Measurements from ENCODE around the gene CCDC102A.

The CCDC102A gene

DNA sequence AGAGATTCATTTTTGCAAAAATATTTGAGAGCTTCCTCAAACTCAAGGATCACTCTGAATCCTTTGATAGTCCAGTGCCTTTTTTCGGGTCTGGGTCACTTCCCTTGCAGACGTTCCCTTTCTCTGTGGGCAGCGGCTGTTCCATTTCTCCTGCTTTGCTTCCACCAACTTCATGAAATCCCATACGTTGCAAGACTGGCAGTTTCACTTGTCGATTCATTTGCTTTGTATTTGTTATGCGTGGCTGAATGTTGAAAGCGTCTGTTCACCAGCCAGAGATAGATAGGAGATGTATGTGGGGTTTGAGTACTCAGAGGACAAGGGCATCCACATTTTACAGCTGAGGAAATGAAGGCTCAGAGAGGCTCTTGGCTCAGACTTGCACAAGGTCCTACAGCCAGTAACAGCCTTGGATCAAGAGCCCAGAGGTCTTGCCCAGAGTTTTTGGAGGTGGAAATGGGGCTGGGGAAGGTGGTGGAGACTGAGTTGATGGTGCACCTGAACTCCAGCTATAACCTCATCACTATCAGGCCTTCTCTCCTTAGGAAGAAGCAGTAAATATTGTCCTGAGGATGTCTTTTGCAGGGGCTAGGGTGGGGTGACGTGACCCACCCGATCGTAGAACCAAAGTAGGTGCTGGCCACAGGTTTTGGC is 1.3 kb upstream of the CCDC102A start:
- DNase-seq (ENCODE audit: low spot score) = no peak

DNA sequence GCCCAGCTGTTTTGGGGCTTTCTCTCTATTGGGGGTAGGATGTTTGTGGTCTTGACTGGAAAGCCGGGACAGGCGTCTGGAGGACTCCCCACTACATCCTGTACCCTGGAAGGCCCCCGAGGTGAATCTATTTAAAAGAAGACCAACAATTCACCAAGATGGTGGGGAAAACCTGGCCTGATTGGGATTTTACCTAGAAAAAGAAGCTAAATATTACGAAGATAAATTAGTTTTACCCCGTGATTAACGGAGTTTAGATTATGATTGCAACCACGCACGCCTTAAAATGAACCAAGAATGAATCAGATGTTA is 779 bp upstream of the CCDC102A start:
- DNase-seq (ENCODE audit: low spot score) = no peak

DNA sequence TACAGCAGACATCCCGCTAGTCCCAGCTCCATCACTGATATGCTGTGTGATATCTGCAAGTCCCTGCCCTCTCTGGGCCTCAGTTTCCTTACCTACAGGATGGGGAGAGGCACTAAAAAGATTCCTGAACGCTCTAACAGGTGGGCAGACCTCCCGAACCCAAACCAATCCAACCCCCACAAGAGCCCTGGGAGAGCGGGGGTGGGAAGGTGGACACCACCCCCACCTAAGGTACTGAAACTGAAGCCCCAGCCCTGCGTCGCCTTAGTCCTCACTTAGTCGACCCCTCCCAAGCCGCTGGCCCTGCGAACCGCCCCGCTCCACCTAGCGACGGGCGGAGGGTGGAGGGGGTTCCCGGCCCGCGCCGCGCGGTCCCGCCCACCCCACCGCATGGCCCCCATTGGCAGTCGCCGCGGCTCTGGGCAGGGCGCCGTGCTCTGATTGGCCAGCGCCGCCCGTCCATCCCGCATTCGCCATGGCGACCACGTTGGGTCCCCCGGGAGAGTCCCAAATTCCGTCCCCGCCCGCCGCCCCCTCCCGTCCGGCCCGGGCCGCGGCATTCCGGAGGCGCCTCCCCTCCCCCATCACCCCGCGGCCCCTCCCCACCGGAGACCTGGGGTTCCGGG is 578 bp downstream of the CCDC102A start:
- DNase-seq (ENCODE audit: low spot score) = peak; percentile 82

DNA sequence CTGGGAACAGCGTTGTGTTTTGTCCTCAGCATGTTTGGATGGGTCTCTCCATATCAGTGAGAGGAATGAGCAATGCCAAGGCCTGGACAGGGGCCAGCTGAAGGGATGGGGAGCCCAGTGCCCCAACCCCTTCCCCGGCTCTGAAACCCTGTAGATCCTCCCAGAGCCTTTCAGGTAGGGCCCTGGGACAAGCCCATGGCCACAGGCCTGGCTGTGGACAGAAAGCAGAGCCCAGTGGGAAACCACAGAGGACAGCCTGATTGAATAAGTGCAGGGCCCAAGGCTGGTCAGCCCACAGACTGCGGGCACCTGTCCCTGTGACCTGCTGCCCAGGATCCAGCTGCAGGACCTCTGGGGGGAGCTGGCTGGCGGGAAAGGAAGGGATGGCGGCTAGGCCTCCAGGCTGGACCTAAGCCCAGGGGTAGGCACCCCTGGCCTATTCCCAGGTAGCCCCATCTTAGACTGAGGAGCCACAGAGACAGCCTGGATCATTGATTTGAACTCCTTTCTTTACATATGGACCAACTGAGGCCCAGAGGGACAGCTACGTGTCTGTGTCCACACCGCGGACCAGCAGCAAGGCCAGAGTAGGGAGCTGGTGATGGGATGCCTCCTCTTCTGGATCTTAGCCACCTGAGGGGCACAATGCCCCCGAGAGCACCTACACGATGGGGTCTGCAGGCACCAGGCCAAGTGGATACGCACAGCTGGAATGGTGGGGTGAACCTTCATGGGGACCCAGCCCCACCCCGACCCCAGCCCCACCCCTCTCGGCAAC is 1.3 kb downstream of the CCDC102A start:
- DNase-seq (ENCODE audit: low spot score) = no peak

DNA sequence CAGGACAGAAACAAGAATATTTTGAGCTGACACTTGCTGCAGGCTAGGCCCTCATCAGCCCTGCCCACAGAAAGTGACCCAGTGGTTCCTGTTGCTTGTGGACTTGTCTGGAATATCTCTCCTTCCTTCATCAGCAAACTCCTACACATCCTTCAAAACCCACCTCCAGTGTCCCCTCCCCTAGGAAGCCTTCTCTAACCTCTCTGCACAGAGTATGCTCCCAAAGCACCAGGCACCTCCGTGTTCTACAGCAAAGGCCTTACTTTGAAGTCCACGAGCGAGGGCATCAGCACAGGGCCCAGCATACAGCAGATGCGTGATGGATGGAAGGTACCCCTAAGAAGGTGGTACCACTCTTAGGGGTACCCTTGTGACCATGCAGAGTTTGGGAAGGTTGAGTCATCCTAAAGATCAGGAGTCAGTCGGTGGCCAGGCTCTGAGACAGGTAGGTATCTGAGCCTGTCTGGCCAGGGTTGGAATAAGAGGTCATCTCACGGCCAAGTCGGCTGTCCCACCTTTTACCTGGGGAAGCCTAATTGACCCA is 2.0 kb downstream of the CCDC102A start:
- DNase-seq (ENCODE audit: low spot score) = no peak

DNA sequence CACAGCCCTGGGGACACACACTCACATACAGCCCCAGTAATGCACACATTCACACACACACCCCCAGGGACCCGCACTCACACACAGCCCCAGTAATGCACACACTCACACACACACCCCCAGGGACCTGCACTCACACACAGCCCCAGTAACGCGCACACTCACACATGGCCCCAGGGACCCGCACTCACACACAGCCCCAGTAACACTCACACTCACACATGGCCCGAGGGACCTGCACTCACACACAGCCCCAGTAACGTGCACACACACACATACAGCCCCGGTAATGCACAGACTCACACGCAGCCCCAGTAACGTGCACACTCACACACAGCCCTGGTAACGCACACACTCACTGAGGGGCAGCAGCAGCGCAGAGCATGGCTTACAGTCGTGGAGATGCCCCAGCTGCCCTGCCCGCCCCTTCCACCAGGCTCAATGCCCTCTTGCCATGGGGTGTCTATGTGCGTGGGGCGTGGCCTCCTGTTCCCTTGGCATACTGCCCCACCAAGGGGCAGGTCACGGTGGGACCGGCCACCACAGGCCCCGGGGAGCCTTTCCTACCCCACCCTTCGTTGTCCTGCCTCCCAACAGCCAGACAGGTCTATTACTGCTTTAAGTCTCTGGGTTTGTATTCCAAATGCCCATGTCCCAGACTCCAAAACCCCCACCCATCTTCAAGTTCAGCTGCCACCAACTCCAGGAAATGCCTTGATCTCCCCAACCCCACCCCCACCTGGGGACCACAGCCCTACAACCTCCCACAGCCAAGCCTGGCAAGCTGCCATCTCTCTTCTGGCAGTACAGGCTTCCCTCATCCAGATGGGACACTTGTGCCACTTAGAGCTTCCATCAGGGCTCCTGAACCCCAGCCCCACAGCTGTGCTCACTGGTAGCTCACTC is 2.7 kb downstream of the CCDC102A start:
- no peak for DNase-seq (ENCODE audit: low spot score)

DNA sequence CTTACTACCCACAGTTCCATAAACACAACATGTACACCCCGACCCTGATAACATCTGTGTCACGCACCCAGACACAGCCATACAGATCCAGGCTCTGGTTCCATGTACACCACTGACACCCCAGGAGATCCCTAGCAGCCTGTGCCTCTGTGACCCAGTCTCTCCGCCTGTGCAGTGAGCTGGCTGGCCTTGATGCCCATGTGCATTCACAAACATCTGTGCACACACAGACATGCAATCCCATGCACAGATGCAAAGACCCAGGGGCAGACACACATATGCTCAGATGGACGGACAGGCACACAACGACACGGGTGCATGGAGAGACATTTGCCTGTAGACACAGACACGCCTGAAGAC is 4.1 kb downstream of the CCDC102A start:
- DNase-seq (ENCODE audit: low spot score) = no peak

DNA sequence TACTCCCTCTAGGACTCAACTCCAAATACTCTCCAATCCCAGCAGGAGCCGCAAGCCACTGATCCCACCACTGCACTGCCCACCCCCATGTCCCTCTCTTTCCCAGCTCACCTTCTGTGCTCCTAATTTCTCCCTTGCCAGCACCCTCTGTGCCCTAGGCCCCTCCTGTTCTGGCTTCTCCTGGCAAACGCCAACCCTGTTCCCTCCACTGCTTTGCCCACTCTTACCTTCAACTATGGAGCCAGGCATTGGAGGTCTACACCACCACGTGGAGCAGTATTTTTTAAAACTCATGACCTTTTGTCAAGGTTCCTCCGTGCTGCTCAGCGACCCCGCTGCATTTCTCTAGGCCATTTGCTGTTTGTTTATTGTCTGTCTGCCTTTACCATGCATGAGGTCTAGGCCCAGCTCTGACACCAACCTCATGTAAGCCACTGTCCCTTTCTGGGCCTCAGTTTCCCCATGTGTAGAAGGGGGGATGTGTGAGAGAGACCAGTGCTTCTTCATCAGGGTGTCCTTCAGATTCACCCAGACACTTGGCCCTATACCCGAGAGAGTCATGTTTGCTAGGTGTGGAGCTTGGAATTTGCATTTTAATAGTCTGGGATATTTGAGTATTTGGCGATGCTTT is 4.6 kb downstream of the CCDC102A start:
- DNase-seq (ENCODE audit: low spot score) = no peak

DNA sequence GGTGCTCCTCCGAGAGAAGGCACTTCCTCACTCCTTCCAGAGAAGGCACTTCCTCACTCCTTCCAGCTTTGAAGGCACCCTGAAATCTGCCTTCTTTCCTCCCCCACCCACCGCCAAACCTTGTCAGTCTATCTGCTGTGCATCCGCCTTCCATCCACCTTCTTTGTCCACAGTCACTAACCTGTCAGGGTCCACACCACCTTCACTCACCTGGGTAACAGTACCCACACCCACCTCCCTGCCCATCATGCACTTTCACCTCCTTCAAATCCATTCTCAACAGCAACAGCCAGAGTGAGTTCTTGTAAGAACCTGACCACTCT is 5.2 kb downstream of the CCDC102A start:
- no peak for DNase-seq (ENCODE audit: low spot score)

DNA sequence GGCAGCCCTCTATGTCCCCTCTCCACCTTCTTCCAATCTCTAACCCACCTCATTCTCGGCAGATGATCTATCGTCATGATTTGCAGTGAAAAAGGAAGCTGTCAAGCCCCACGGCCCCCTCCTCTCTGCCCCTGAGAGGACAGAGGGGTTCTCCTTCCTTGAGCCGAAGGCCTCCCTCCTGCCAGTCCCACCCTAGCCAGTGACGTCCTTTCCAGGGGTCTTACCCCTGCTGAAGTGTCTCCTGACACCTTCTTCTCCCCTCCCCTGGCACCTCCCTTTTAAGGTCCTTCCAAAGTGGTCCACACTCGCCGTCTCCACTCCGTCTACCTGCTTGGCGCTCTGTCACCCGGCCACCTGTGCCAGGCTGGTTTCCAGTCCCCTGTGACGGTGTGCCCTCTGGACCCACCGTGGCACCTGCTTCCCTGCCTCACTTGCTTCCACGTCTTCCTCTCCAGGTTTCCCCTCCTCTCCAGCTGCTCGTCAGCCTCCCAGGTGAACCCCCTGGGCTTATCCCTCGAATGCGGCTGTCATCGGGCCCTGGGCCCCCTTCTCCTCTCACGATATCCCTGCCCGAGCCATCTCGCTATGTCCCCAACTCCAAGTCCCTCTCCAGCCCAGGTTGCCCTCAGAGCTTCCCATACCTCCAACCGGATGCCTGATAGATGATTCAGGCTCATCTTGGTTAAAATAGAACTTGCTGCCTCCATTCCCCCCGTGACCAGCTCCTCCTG is 5.7 kb downstream of the CCDC102A start:
- no peak for DNase-seq (ENCODE audit: low spot score)

DNA sequence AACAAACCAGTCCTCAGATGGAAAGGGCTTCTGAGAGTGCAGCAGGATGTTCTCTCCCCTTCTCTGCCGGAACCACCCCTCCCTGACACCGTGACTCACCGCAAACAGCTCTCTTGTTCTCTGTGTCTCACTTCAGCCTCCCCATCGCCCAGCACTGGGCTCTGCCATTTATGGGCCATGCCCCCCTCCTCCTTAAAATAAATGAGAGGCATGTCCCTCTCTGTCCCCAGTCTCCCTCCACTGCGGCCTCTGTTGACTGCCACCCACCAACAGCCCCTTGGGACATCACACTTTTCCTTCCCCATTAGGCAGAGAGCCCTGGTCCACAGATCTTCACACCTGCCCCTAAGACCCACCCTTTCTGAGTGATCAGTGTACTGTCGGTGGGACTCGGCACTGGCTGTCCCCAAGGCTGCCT is 6.3 kb downstream of the CCDC102A start:
- DNase-seq (ENCODE audit: low spot score) = peak; percentile 70

DNA sequence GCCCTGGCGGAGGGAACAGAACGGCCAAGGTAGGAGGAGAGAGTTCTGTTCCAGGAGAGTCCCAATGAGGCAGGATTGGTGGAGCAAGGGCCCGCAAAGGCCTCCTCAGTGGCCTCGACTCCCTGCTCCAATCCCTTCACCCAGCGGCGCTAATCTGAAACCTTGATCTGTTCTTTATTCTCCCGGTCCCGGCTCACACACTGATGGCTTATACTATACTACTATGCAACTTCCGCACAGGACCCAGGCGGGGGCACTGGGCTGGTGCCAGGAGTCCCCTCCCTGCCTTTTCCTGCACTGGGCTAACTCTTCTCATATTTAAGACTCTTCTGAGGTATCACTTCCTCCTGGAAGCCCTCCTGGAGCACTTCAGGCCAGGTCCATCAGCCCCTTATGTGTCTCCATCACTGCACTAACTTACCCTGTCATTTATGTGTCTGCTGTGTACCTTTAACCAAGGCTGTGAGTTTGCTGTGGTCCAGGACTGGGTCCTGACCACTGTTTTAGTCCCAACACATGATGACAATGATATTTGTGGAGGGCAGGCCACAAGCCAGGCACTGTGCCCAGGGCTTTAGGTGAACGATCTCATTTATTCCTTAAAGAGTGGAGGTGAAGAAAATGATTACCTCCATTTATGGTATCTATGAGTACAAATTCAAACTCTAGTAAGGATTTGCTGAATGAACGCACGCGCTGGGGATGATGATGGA is 6.8 kb downstream of the CCDC102A start:
- DNase-seq (ENCODE audit: low spot score) = no peak

DNA sequence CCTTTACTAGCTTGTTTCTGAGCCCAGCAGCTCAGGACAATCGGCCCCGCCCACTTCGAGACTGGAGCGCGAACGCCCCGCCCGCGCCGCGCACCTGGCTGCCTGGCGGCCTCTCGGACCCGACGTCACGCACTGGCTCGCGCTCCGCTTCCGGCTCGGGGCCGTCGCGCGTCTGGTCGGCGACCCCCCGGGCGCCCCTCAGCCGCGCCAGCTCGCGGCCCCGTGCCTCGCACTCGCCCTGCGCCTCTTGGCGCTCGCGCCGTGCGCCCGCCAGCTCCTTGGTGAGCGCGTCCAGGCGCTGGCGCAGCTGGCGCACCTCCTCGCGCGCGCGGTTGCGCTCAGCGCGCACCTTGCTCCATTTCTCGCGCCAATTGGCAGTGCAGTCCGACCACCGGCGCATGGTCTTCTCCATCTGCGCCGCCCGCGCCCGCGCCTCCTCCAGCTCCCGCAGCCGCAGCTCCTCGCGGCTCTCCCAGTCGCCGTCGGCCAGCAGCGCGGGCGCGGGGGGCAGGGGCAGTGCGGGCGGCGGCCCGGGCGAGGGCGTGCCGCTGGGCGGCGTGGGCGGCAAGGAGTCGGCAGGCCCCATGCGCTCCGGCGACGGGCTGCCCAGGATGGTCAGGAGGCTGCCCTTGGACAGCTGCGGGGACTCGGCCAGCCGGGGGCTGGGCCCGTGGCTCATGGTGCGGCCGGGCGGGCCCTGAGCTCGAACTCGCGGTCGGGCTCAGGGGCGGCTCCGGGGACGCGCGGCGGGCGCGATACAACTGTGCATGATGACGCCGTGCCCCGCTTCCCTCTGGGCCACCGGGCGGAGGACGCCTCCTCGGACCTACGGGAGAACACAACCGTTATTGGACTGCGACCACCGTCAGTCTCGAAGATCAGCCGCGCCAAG is 7.6 kb downstream of the CCDC102A start:
- DNase-seq (ENCODE audit: low spot score) = peak; percentile 46

DNA sequence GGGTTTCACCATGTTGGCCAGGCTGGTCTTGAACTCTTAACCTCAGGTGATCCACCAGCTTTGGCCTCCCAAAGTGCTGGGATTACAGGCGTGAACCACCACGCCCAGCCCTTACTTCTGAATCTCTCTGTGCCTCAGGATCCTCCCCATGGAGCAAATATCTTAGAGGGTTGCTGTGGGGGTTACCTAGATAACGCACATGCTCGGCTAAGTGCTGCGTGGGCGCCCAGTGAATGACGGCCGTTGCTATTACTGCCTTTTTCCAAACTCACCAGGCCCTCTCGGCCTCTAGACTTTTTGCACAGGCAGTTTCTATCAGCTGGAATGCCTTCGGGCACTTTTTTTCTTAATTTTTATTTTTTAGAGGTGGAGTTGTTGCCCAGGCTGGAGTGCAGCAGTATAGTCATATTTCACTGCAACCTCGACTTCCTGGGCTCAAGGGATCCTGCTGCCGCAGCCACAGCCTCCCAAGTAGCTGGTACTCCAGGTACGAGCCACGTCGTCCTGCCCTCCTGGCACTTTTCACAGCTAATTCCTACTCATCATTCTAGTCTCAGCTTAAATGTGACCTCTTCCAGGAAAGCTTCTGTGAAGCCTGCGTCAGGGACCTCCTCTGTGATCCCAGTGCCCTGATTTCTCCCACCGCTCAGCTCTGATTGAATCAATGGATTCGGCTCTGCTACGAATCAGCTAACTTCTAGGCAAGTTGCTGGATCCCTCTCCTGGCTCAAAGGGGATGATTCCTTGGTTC is 8.6 kb downstream of the CCDC102A start:
- DNase-seq (ENCODE audit: low spot score) = no peak

DNA sequence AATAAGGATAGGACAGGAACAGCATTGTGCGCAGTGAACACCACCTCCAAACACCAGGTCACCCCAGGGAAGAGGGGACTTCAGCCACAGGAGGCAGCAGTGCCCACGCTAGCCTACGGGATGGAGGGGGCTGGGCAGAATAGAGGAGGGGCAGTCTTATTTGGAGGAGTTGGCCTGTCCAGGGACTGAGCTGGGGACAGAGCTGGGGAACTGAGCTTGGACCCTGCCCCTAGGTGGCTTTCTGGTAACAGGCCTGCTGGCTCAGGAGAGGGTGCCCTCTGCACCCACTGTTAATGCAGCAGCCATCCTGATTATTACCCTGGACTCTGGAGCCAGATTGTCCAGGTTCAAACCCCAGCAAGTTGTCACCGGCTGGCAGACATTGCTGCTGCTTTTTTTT is 9.3 kb downstream of the CCDC102A start:
- DNase-seq (ENCODE audit: low spot score) = no peak

DNA sequence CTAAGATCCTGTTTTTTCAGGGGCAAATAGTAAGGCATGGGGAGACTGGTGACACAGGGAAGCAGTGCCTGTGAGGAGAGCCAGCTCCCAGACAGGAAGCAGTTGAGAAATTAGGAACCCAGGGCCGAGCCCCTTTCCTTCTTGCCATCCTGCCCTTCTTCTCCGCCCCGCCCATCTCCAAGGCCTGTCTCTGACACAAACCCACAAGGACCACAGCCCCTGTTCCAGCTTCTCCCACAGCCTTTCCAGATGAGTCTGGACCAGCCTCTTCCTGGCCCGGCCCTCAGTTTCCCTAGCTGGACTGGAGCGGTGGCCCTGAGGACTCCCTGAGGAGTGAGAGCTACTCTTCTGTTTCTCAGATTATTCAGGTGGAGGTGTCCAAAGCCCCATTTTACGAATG is 9.9 kb downstream of the CCDC102A start:
- no peak for DNase-seq (ENCODE audit: low spot score)

DNA sequence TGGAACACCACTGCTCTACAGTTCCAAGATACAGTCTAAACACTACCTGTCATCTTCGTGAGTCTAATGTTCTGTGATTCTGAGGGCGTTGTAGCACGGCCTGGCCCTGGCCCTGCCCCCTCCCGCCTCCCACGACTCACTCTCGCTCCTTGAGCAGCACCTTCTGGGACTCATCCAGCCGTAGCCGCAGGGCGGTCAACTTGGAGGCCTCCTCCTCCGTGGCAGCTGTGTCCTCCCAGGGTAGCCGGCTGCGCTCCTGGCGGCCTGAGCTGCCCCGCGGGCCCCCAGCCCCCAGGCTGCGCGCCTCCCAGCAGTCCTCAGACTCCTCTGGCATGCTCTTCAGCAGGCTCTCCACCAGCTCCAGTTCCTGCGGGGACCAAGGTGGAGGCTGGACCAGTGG is 10.6 kb downstream of the CCDC102A start:
- no peak for DNase-seq (ENCODE audit: low spot score)

DNA sequence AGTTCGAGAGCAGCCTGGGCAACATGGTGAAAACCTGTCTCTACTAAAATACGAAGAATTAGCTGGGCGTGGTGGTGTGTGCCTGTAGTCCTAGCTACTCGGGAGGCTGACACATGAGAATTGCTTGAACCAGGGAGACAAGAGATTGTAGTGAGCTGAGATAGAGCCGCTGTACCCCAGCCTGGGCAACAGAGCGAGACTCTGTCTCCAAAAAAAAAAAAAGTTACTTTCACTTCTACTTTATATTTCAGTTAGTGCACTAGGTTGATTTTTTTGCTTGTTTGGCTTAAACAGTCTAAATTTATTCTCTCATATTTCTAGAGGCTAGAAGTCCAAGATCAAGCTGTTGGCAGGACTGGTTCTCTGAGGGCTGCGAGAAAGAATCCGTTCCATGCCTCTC is 13.4 kb downstream of the CCDC102A start:
- DNase-seq (ENCODE audit: low spot score) = no peak
